Heart left ventricle (tissue), 13 donors: Measurements from ENCODE around the gene BTN1A1.

Experiments used
- POLR2A ChIP-seq, 2 donors: fragments of 450-650 bp; IDR thresholded peaks; one replicate each; pipeline ENCODE4 v1.6.1; 2017; ENCODE audit warnings: antibody characterized with exemption in 2 of 2, mild to moderate bottlenecking in 2 of 2, moderate library complexity in 2 of 2
- TF ChIP-seq, protein P1 (sequence below), 12 donors: fragments of 200-600 bp; sonication (generic) in 4 of 12; IDR thresholded peaks; one replicate each; pipeline versions ENCODE4 v1.5.0 to v1.8.0; 2018 to 2022; ENCODE audit warnings: antibody characterized with exemption in 12 of 12, mild to moderate bottlenecking in 5 of 12
- donor health status: ischemic (EF 13 %, LVEDD 7.1; RV severe dilation, severe dysfunction).
- donor health status: DM: no; HTN: yes; CAD: no.
- donor health status: DM: no; HTN: no; CAD: no.
- donor health status: ischemic (EF 25% LVEDD 6.9; RV normal size, moderate dysfunction).
- donor health status: ischemic (EF 25% LVEDD 5.7; RV mildly dilated, moderate dysfunction).
- donor health status: ischemic (EF 35%, LVEDD 5.7; RV mildly dilated, moderate dysfunction).
- donor health status: nonischemic (EF 11% LVEDD 7.7; RV severe dilation, severe dysfunction).
- donor health status: DM: yes; HTN: yes; CAD: no.
- donor health status: PGD.
- donor health status: ischemic (EF 29% LVEDD 5.4; RV normal size, mild dysfunction).
- donor health status: nonischemic (EF 23%, LVEDD 6.1; RV moderate dilation, normal function).

DNA sequence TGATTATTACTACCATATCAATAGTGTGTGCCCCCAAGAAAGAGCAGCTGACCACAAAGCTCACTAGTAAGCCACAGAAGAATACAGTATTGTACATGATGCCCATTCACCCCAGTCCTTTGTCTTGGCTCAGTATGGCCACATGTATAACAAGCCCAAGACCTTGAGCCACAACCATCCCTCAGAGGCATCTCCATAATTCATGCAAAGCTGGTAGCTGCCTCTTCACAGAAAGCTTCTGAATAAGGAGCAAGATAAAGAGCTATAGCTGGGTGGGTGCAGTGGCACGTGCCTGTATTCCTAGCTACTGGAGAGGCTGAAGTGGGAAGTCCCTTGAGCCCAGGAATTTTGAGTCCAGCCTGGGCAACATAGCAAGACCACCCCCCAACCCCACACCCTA is 4.8 kb upstream of the BTN1A1 start:
- no peak for TF ChIP-seq POLR2A (IDR thresholded peaks at IDR 0.05)
- TF ChIP-seq, protein P1, sequence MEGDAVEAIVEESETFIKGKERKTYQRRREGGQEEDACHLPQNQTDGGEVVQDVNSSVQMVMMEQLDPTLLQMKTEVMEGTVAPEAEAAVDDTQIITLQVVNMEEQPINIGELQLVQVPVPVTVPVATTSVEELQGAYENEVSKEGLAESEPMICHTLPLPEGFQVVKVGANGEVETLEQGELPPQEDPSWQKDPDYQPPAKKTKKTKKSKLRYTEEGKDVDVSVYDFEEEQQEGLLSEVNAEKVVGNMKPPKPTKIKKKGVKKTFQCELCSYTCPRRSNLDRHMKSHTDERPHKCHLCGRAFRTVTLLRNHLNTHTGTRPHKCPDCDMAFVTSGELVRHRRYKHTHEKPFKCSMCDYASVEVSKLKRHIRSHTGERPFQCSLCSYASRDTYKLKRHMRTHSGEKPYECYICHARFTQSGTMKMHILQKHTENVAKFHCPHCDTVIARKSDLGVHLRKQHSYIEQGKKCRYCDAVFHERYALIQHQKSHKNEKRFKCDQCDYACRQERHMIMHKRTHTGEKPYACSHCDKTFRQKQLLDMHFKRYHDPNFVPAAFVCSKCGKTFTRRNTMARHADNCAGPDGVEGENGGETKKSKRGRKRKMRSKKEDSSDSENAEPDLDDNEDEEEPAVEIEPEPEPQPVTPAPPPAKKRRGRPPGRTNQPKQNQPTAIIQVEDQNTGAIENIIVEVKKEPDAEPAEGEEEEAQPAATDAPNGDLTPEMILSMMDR (IDR thresholded peaks at IDR 0.05) = no peak
